CD1c-positive myeloid dendritic cell (primary cell): ENCODE measurements around the gene PARD3.
"Not testable (repeated sequence)": the region's sequence is repeated elsewhere in the genome, so short reads cannot be mapped to it uniquely, and the experiment has no call there.

ENCODE experiments used
- DNase-seq: peaks from one replicate; pipeline ENCODE4 v3.0.0-alpha.2; 2016; ENCODE audit errors: extremely low spot score

PARD3 gene

GRCh38 chr10:34815185-34816084, at the start of gene PARD3:
TSS of gene PARD3 (minus strand) at chr10:34815296. CDS start at chr10:34814995, 301 bp downstream.
- DNase-seq: no peak

GRCh38 chr10:34864149-34865067, 49.3 kb upstream of the PARD3 start:
- no peak for DNase-seq

GRCh38 chr10:34862892-34863291, 47.8 kb upstream of the PARD3 start:
- DNase-seq: no peak

GRCh38 chr10:34861293-34862021, 46.4 kb upstream of the PARD3 start:
- no peak for DNase-seq

- DNase-seq: no peak
These were observed 44.1 kb upstream of the PARD3 start for GRCh38 chr10:34859170-34859569.

- DNase-seq: no peak
These were observed 42.9 kb upstream of the PARD3 start for GRCh38 chr10:34858003-34858402.

GRCh38 chr10:34854147-34854601, 39.1 kb upstream of the PARD3 start:
- DNase-seq: no peak

GRCh38 chr10:34853357-34853756, 38.3 kb upstream of the PARD3 start:
- DNase-seq: no peak

GRCh38 chr10:34850558-34850957, 35.5 kb upstream of the PARD3 start:
- DNase-seq: no peak

- DNase-seq: no peak
These were observed 34.9 kb upstream of the PARD3 start for GRCh38 chr10:34850036-34850435.

- no peak for DNase-seq
These were observed 30.0 kb upstream of the PARD3 start for GRCh38 chr10:34845070-34845469.

- DNase-seq: no peak
These were observed 29.4 kb upstream of the PARD3 start for GRCh38 chr10:34844448-34844847.

GRCh38 chr10:34843470-34843869, 28.4 kb upstream of the PARD3 start:
- DNase-seq: not testable (repeated sequence)

- no peak for DNase-seq
These were observed 23.3 kb upstream of the PARD3 start for GRCh38 chr10:34838366-34838900.

- no peak for DNase-seq
These were observed 20.9 kb upstream of the PARD3 start for GRCh38 chr10:34835908-34836508.

- no peak for DNase-seq
These were observed 19.2 kb upstream of the PARD3 start for GRCh38 chr10:34834274-34834673.

GRCh38 chr10:34830217-34830822, 15.2 kb upstream of the PARD3 start:
- DNase-seq: no peak

GRCh38 chr10:34826857-34827766, 12.0 kb upstream of the PARD3 start:
- no peak for DNase-seq

- DNase-seq: no peak
These were observed 11.1 kb upstream of the PARD3 start for GRCh38 chr10:34826221-34826620.

GRCh38 chr10:34825414-34825813, 10.3 kb upstream of the PARD3 start:
- no peak for DNase-seq
